D721Med (cell line): ENCODE results near the gene IL36A.

Experiments used
- DNase-seq: peaks from one replicate; pipeline ENCODE4 v3.0.0; 2011; ENCODE audit warnings: low spot score; ENCODE audit not compliant: insufficient read length
- FAIRE-seq: peaks from 2 replicates; lab custom pipeline; 2011; peaks lifted over from hg19 to GRCh38; lab: Jason Lieb, UNC
- TF ChIP-seq, protein P1 (sequence below): IDR thresholded peaks from 2 replicates; pipeline ENCODE4 v1.5.1; 2012; ENCODE audit warnings: mild to moderate bottlenecking, control low read depth; ENCODE audit not compliant: insufficient read depth; ENCODE audit errors: missing control alignments

IL36A gene

DNA sequence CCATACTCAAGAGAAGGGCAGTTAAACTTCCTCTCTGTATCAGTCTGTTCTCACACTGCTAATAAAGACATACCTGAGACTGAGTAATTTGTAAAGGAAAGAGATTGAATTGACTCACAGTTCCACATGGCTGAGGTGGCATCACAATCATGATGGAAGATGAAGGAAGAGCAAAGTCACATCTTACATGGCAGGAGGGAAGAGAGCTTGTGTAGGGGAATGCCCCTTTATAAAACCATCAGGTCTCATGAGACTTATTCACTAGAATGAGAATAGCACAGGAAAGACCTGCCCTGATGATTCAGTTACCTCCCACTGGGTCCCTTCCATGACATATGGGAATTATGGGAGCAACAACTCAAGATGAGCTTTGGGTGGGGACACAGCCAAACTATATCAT, 48.8 kb downstream of the IL36A start:
- no peak for FAIRE-seq
- no peak for DNase-seq
- TF ChIP-seq, protein P1, sequence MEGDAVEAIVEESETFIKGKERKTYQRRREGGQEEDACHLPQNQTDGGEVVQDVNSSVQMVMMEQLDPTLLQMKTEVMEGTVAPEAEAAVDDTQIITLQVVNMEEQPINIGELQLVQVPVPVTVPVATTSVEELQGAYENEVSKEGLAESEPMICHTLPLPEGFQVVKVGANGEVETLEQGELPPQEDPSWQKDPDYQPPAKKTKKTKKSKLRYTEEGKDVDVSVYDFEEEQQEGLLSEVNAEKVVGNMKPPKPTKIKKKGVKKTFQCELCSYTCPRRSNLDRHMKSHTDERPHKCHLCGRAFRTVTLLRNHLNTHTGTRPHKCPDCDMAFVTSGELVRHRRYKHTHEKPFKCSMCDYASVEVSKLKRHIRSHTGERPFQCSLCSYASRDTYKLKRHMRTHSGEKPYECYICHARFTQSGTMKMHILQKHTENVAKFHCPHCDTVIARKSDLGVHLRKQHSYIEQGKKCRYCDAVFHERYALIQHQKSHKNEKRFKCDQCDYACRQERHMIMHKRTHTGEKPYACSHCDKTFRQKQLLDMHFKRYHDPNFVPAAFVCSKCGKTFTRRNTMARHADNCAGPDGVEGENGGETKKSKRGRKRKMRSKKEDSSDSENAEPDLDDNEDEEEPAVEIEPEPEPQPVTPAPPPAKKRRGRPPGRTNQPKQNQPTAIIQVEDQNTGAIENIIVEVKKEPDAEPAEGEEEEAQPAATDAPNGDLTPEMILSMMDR: no peak

DNA sequence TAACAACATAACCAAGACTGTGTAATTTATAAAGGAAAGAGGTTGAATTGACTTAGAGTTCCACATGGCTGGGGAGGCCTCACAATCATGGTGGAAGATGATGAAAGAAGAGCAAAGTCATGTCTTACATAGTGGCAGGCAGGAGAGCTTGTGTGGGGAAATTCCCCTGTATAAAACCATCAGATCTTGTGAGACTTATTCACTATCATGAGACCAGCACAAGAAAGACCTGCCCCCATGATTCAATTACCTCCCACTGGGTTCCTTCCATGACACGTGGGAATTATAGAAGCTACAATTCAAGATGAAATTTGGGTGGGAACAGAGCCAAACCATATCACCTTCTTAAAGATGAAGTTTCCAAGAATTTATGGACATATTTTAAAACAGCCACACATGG, 51.3 kb downstream of the IL36A start:
- TF ChIP-seq, protein P1: no peak
- no peak for FAIRE-seq
- DNase-seq: no peak

DNA sequence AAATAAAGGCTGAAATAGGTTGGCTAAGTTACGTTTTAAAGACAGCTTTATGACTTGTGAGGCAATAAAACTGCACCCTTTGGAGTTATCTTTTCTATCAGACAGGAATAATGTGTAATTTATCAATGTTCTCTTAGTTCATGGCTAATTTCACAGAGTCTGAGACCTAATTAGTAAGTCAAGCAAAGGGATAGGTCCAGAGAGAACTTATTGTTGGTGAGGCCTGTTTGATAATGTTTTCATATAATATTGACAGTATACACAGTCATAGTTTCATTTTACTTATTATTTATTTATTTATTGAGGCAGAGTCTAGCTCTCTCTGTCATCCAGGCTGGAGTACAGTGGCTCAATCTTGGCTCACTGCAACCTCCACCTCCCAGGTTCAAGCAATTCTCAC, 51.9 kb downstream of the IL36A start:
- TF ChIP-seq, protein P1: no peak
- no peak for DNase-seq
- FAIRE-seq: no peak
